GM12891 (cell line): ENCODE measurements around the gene SNX18.

Source experiments
- PAX5 ChIP-seq: IDR thresholded peaks from 2 replicates; pipeline ENCODE4 v1.6.1; 2011; ENCODE audit warnings: low read length, moderate library complexity, mild to moderate bottlenecking; ENCODE audit not compliant: insufficient read depth, severe bottlenecking
- POLR2A ChIP-seq: IDR thresholded peaks from 2 replicates; pipeline ENCODE4 v1.6.1; 2011; ENCODE audit warnings: low read depth, low read length, control low read depth
- POLR2AphosphoS5 ChIP-seq: IDR thresholded peaks from 2 replicates; pipeline ENCODE4 v1.6.1; 2011; ENCODE audit warnings: low read depth, low read length, control low read depth
- POU2F2 ChIP-seq: IDR thresholded peaks from 2 replicates; pipeline ENCODE4 v1.6.1; 2011; ENCODE audit warnings: low read depth, mild to moderate bottlenecking, control low read depth, low read length, moderate library complexity
- SPI1 ChIP-seq: IDR thresholded peaks from 2 replicates; pipeline ENCODE4 v1.6.1; 2011; ENCODE audit warnings: low read depth, low read length, control low read depth
- TAF1 ChIP-seq: IDR thresholded peaks from 2 replicates; pipeline ENCODE4 v1.6.1; 2011; ENCODE audit warnings: low read depth, low read length, control low read depth

- no peak for TF ChIP-seq POLR2A
- TF ChIP-seq POLR2AphosphoS5 = no peak
- no peak for TF ChIP-seq SPI1
- no peak for TF ChIP-seq TAF1
- TF ChIP-seq POU2F2 = no peak
- TF ChIP-seq PAX5 = no peak
Measured at GRCh38 chr5:54491326-54491725, 26.2 kb upstream of the SNX18 start.
